ENCODE results near the gene CUX1.

CUX1 gene

DNA sequence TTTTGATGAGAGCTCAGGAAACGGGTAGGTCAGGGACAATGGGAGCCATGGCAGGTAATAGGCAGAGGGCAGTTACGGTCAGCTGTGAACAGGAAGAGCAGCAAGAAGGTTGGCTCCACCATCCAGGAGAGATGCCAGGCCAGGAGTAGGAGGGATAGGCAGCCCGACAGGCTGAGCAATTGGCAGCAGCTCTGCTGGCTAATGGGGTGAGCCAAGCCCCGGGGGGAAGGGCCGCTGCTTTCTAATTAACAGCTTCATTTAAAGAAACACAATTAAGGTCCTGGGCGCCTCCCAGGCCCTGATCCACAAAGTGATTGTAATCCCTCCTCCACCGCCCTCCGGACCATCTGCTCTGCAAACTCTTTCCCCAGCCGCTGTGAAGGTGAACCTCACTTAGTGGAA is 493.0 kb downstream of the CUX1 start:
- H3K9ac ChIP-seq (ENCODE audit: low read depth, low read length): no peak overlapping the region
- no peak overlapping the region for H2AFZ ChIP-seq (ENCODE audit: low read depth, low read length)
- H3K9me3 ChIP-seq (ENCODE audit: insufficient read depth, low read length, severe bottlenecking): no peaks in the 10 kb centered on the region
- H3K79me2 ChIP-seq (ENCODE audit: insufficient read depth, low read length): no peaks in the 10 kb centered on the region
- no peak overlapping the region for H3K27ac ChIP-seq (ENCODE audit: low read length)
- TF ChIP-seq EZH2 (IDR thresholded peaks at IDR 0.05; ENCODE audit: borderline replicate concordance, low read depth, low read length, severe bottlenecking): no peak
- TF ChIP-seq, protein P1, sequence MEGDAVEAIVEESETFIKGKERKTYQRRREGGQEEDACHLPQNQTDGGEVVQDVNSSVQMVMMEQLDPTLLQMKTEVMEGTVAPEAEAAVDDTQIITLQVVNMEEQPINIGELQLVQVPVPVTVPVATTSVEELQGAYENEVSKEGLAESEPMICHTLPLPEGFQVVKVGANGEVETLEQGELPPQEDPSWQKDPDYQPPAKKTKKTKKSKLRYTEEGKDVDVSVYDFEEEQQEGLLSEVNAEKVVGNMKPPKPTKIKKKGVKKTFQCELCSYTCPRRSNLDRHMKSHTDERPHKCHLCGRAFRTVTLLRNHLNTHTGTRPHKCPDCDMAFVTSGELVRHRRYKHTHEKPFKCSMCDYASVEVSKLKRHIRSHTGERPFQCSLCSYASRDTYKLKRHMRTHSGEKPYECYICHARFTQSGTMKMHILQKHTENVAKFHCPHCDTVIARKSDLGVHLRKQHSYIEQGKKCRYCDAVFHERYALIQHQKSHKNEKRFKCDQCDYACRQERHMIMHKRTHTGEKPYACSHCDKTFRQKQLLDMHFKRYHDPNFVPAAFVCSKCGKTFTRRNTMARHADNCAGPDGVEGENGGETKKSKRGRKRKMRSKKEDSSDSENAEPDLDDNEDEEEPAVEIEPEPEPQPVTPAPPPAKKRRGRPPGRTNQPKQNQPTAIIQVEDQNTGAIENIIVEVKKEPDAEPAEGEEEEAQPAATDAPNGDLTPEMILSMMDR (IDR thresholded peaks at IDR 0.05; ENCODE audit: borderline replicate concordance, extremely low read depth, low read length, poor library complexity, severe bottlenecking): no peak
- no peaks in the 10 kb centered on the region for H3K27me3 ChIP-seq (ENCODE audit: insufficient read depth, low read length, poor library complexity)
- H4K20me1 ChIP-seq (ENCODE audit: insufficient read depth, low read length): no peaks in the 10 kb centered on the region
- no peak overlapping the region for H3K4me3 ChIP-seq (ENCODE audit: low read depth in 1 of 2, low read length in 2 of 2)
- H3K4me2 ChIP-seq (ENCODE audit: insufficient read depth, low read length): no peak overlapping the region
- DNase-seq (no peak), ATAC-seq (ENCODE audit: insufficient read depth, low read depth) (no peak)
- no peaks in the 10 kb centered on the region for H3K36me3 ChIP-seq (ENCODE audit: insufficient read depth, low read length)
- no peaks in the 10 kb centered on the region for H3K4me1 ChIP-seq (ENCODE audit: insufficient read depth, low read length)

DNA sequence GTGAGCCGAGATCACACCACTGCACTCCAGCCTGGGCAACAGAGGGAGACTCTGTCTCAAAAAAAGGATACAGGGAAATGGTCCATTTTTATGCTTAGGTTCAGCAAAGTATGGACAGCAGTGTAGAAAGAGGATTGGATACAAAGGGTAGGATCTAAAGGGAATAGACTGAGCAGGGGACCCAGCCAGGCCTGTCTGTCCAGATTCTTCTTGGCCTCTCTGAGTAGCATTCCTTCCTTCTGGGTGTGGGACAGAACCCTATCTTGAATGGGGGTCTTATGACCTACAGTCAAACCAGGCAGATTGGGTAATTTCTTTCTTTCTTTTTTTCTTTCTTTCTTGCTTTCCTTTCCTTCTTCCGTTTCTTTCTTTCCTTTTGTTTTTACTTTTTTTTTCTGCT is 494.9 kb downstream of the CUX1 start:
- no peak for TF ChIP-seq EZH2 (IDR thresholded peaks at IDR 0.05; ENCODE audit: borderline replicate concordance, low read depth, low read length, severe bottlenecking)
- TF ChIP-seq, protein P1 (IDR thresholded peaks at IDR 0.05; ENCODE audit: borderline replicate concordance, extremely low read depth, low read length, poor library complexity, severe bottlenecking): no peak
- Histone ChIP-seq H3K36me3 (ENCODE audit: insufficient read depth, low read length) (no peaks in the 10 kb centered on the region), H3K27ac (ENCODE audit: low read length) (no peak overlapping the region), H3K4me1 (ENCODE audit: insufficient read depth, low read length) (no peaks in the 10 kb centered on the region), H3K9me3 (ENCODE audit: insufficient read depth, low read length, severe bottlenecking) (no peaks in the 10 kb centered on the region), H2AFZ (ENCODE audit: low read depth, low read length) (no peak overlapping the region), H4K20me1 (ENCODE audit: insufficient read depth, low read length) (no peaks in the 10 kb centered on the region), H3K79me2 (ENCODE audit: insufficient read depth, low read length) (no peaks in the 10 kb centered on the region), H3K9ac (ENCODE audit: low read depth, low read length) (no peak overlapping the region), H3K27me3 (ENCODE audit: insufficient read depth, low read length, poor library complexity) (no peaks in the 10 kb centered on the region), H3K4me2 (ENCODE audit: insufficient read depth, low read length) (no peak overlapping the region), H3K4me3 (ENCODE audit: low read depth in 1 of 2, low read length in 2 of 2) (no peak overlapping the region)
- no peak for DNase-seq
- ATAC-seq (ENCODE audit: insufficient read depth, low read depth): no peak

DNA sequence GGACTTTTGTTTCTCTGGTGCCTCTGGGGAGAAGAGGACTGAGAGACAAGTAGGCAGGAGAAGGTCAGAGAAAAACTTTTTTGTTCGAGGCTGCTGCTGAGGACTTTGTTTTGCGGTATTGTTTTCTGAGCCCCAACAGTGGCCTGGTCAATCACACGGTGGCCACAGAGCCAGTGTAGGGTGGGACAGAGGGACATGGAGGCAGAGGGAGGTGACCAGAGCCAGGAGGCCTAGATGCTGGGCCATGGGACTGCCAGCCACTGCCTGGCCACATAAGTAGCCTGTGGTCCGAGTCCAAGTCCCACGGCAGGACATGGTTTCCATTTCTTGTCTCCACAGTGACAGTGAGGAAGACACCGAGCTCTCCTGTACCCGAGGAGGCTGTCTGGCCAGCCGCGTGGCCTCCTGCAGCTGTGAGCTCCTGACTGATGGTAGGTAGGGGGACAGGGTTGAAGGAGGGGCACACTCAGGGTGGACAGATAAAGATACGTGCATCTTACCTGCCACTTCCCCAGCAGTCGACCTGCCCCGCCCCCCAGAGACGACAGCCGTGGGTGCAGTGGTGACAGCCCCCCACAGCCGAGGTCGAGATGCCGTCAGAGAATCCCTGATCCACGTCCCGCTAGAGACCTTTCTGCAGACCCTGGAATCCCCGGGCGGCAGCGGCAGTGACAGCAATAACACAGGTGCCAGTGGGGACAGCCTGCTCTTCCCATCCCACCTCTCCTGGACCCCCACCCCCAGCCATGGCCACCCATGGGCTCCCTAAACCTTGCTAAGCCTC is 496.8 kb downstream of the CUX1 start:
- no peak overlapping the region for H3K27ac ChIP-seq (ENCODE audit: low read length)
- no peaks in the 10 kb centered on the region for H3K27me3 ChIP-seq (ENCODE audit: insufficient read depth, low read length, poor library complexity)
- no peak overlapping the region for H2AFZ ChIP-seq (ENCODE audit: low read depth, low read length)
- no peaks in the 10 kb centered on the region for H3K79me2 ChIP-seq (ENCODE audit: insufficient read depth, low read length)
- H3K4me2 ChIP-seq (ENCODE audit: insufficient read depth, low read length): no peak overlapping the region
- H3K36me3 ChIP-seq (ENCODE audit: insufficient read depth, low read length): no peaks in the 10 kb centered on the region
- no peaks in the 10 kb centered on the region for H3K9me3 ChIP-seq (ENCODE audit: insufficient read depth, low read length, severe bottlenecking)
- no peak overlapping the region for H3K9ac ChIP-seq (ENCODE audit: low read depth, low read length)
- H3K4me1 ChIP-seq (ENCODE audit: insufficient read depth, low read length): no peaks in the 10 kb centered on the region
- no peaks in the 10 kb centered on the region for H4K20me1 ChIP-seq (ENCODE audit: insufficient read depth, low read length)
- H3K4me3 ChIP-seq (ENCODE audit: low read depth in 1 of 2, low read length in 2 of 2): no peak overlapping the region
- DNase-seq (no peak), ATAC-seq (ENCODE audit: insufficient read depth, low read depth) (no peak)
- no peak for TF ChIP-seq EZH2 (IDR thresholded peaks at IDR 0.05; ENCODE audit: borderline replicate concordance, low read depth, low read length, severe bottlenecking)
- TF ChIP-seq, protein P1 (IDR thresholded peaks at IDR 0.05; ENCODE audit: borderline replicate concordance, extremely low read depth, low read length, poor library complexity, severe bottlenecking): no peak
